ENCODE data around the gene CNIH1.

GRCh38 chr14:54474232-54474793 is 33.1 kb upstream of the CNIH1 start:
- TF ChIP-seq JAZF1 (CRISPR knock-in tag; IDR thresholded peaks at IDR 0.05) (no peak), SP1 (CRISPR knock-in tag; conservative IDR thresholded peaks at IDR 0.05) (no peak), ZNF423 (CRISPR knock-in tag; IDR thresholded peaks at IDR 0.05) (no peak), CTCF (IDR thresholded peaks at IDR 0.05) (no peak), EMX1 (CRISPR knock-in tag; IDR thresholded peaks at IDR 0.05) (no peak), ZMAT4 (CRISPR knock-in tag; IDR thresholded peaks at IDR 0.05) (no peak)

Measured in WTC11 (cell line).